ENCODE data around the gene CMTM4.
"Not testable (repeated sequence)": the region's sequence is repeated elsewhere in the genome, so short reads cannot be mapped to it uniquely, and the experiment has no call there.

The CMTM4 gene

GRCh38 chr16:66616169-66616568 is 80.4 kb downstream of the CMTM4 start:
- DNase-seq (ENCODE audit: low read depth in 2 of 2) = no peak

- DNase-seq (ENCODE audit: low read depth in 2 of 2) = no peak
These were observed 82.3 kb downstream of the CMTM4 start for GRCh38 chr16:66614161-66614802.

GRCh38 chr16:66612422-66612821 is 84.1 kb downstream of the CMTM4 start:
- no peak for DNase-seq (ENCODE audit: low read depth in 2 of 2)

- not testable (repeated sequence) for DNase-seq (ENCODE audit: low read depth in 2 of 2)
These were observed 84.6 kb downstream of the CMTM4 start for GRCh38 chr16:66611911-66612310.

- DNase-seq (ENCODE audit: low read depth in 2 of 2) = no peak
These were observed 86.3 kb downstream of the CMTM4 start for GRCh38 chr16:66610111-66610820.

GRCh38 chr16:66609139-66609510 is 87.4 kb downstream of the CMTM4 start:
- no peak for DNase-seq (ENCODE audit: low read depth in 2 of 2)

GRCh38 chr16:66608241-66609138 is 88.1 kb downstream of the CMTM4 start:
- DNase-seq (ENCODE audit: low read depth in 2 of 2) = peak; percentile 75 to 84

- no peak for DNase-seq (ENCODE audit: low read depth in 2 of 2)
These were observed 90.4 kb downstream of the CMTM4 start for GRCh38 chr16:66605979-66606751.

- peak in 1 of 2 donors; percentile 14 for DNase-seq (ENCODE audit: low read depth in 2 of 2)
These were observed 91.2 kb downstream of the CMTM4 start for GRCh38 chr16:66605177-66605978.

GRCh38 chr16:66604376-66605176 is 92.0 kb downstream of the CMTM4 start, which contains the start of gene CMTM3:
TSS of gene CMTM3 (plus strand) at chr16:66604704. CDS start at chr16:66604806, 102 bp downstream.
- DNase-seq (ENCODE audit: low read depth in 2 of 2) = peak; percentile 39 to 64

- peak; percentile 45 to 50 for DNase-seq (ENCODE audit: low read depth in 2 of 2)
These were observed 92.8 kb downstream of the CMTM4 start for GRCh38 chr16:66603537-66604375.

- no peak for DNase-seq (ENCODE audit: low read depth in 2 of 2)
These were observed 95.1 kb downstream of the CMTM4 start for GRCh38 chr16:66601471-66601870.

GRCh38 chr16:66600477-66600876 is 96.1 kb downstream of the CMTM4 start:
- no peak for DNase-seq (ENCODE audit: low read depth in 2 of 2)

- no peak for DNase-seq (ENCODE audit: low read depth in 2 of 2)
These were observed 96.8 kb downstream of the CMTM4 start for GRCh38 chr16:66599726-66600125.

GRCh38 chr16:66598111-66598510 is 98.4 kb downstream of the CMTM4 start:
- no peak for DNase-seq (ENCODE audit: low read depth in 2 of 2)

- no peak for DNase-seq (ENCODE audit: low read depth in 2 of 2)
These were observed 99.3 kb downstream of the CMTM4 start for GRCh38 chr16:66596986-66597848.

GRCh38 chr16:66596559-66596958 is 100.0 kb downstream of the CMTM4 start:
- DNase-seq (ENCODE audit: low read depth in 2 of 2) = not testable (repeated sequence)

GRCh38 chr16:66594739-66595138 is 101.8 kb downstream of the CMTM4 start:
- no peak for DNase-seq (ENCODE audit: low read depth in 2 of 2)
